Stimulated activated CD8-positive, alpha-beta memory T cell treated with anti-CD3 and anti-CD28 coated beads, Interleukin-15, amount 100 ng/mL, for 4 hours (primary cell): ENCODE results near the gene TNK1.
A peak's percentile ranks its signal among the peaks of the same experiment; 100 is the strongest.
"Not testable (repeated sequence)": the region's sequence is repeated elsewhere in the genome, so short reads cannot be mapped to it uniquely, and the experiment has no call there.

Experiments
- DNase-seq, 2 donors: peaks; one replicate each; pipeline ENCODE4 v3.0.0-alpha.2; 2020; ENCODE audit warnings: low read depth in 2 of 2

Gene TNK1

DNA sequence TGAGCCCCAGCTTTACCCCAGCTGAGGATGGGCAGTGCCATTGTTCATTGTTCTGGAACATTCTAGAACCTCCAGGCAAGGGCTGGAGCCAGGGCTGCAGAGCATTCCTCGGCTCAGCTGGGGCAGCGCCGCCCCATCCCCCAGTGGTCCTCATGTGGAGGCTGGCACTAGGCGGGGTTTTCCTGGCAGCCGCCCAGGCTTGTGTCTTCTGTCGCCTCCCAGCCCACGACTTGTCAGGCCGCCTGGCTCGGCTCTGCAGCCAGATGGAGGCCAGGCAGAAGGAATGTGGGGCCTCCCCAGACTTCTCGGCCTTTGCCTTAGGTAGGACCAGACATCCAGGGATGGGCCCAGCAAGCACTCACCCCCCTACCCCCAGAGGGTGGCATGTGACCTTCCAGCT, 25.8 kb upstream of the TNK1 start, which contains the start of gene TMEM95:
Gene TMEM95 (plus strand): TSS at position 104 of the 400 bp plus-strand sequence. CDS start 49 bp downstream, at position 153.
- no peak for DNase-seq

- no peak for DNase-seq
Measured at GRCh38 chr17:7355573-7355972, 25.3 kb upstream of the TNK1 start.

- DNase-seq, result peak; percentile 60 to 68
Measured at GRCh38 chr17:7356072-7356549, 24.8 kb upstream of the TNK1 start.

- no peak for DNase-seq
Measured at GRCh38 chr17:7356756-7357155, 24.1 kb upstream of the TNK1 start.

GRCh38 chr17:7357381-7357780, 23.5 kb upstream of the TNK1 start:
- no peak for DNase-seq

GRCh38 chr17:7361906-7362305, 19.0 kb upstream of the TNK1 start:
- DNase-seq, result no peak

- DNase-seq, result no peak
Measured at GRCh38 chr17:7363311-7363710, 17.6 kb upstream of the TNK1 start.

DNA sequence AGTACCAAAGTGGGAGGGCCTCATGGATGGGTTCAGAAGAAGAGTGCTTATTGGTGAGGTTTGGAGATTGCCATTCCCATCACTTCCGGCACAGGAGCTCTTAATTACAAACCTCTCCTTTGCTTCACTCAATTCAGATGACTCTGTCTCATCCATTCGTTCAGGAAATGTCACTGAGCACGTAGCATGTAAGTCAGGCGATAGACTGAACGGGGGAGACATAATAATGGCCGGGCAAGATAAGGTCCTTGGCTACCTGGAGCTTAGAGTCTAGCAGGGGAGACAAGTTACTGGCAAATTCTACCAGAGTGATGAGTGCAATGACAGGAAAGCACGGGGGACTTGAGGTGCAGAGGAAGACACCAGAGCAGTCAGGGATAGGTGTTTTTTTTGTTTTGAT, 14.9 kb upstream of the TNK1 start:
- not testable (repeated sequence) for DNase-seq

GRCh38 chr17:7367083-7367482, 13.8 kb upstream of the TNK1 start:
- DNase-seq, result no peak

DNA sequence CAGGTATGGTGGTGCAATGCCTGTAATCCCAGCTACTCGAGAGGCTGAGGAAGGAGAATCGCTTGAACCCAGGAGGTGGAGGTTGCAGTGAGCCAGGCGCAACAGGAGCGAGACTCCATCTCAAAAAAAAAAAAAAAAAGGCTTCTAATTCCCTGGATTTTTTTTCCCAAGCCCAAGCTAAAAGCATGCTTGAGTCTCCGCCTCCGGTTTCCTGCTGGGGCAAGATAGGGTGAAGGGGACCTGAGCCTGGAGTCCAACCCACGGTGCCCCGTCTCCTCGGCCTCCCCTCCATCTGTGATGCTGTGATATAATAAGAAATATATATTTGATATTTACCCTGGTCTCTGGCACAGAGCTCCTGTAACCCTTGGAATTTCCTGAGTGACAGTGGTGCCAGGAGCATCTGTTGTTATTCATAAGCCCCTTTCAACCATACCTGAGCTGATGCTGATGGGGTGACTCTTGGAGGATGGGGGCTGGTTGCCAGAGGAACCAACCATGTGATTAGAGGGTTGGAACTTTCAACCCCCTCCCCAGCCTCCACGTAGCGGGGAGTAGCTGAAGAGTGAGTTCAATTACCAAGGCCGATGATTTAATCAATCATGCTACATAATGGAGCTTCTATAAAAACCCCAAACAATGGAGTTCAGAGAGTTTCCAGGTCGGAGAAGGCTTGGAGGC, 12.8 kb upstream of the TNK1 start:
- DNase-seq, result no peak

GRCh38 chr17:7368599-7368994, 12.3 kb upstream of the TNK1 start:
- DNase-seq, result not testable (repeated sequence)

DNA sequence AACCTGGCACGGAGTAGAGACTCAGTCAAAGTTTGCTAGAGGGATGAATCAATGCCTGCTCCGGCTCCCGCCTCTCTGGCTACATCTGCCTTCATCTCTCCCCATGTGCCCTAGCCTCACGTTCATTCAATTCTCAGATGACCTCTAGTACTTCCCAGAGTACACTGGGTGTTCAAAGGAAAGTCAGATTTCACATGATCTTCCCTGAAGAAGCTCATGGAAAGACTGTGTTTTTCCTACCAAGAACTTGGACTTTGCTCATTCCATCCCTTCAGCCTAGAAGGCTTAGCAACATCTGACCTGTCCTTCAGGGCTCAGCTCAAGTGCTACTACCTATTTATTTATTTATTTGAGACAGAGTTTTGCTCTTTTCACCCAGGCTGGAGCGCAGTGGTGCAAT, 11.1 kb upstream of the TNK1 start:
- no peak for DNase-seq

GRCh38 chr17:7370853-7371252, 10.0 kb upstream of the TNK1 start:
- DNase-seq, result no peak

DNA sequence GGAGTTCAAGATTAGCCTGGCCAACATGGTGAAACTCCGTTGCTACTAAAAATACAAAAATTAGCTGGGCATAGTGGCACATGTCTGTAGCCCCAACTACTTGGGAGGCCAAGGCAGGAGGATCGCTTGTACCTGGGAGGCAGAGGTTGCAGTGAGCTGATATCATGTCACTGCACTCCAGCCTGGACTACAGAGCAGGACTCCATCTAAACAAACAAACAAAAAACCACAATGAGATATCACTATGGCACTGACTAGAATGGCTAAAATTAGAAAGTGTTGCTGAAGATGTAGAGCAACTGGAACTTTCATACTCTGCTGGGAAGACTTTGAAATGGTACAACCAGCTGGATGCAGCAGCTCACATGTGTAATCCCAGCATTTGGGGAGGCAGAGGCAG, 6.5 kb upstream of the TNK1 start:
- no peak for DNase-seq

- DNase-seq, result no peak
Measured at GRCh38 chr17:7379134-7379533, 1.8 kb upstream of the TNK1 start.

- DNase-seq, result no peak
Measured at GRCh38 chr17:7380321-7380720, 568 bp upstream of the TNK1 start.

DNA sequence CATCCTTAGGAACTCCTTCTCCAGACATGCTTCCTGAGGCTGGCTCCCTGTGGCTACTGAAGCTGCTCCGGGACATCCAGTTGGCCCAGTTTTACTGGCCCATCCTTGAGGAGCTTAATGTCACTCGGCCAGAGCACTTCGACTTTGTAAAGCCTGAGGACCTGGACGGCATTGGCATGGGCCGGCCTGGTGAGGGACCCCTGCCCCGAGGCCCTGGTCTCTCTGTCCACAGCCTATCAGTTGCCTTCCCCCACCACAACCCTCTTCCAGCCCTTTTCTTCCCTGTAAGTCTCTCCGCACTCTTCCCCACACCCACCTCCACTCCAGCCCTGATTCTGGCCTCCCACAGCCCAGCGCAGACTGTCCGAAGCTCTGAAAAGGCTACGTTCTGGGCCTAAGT, 2.0 kb downstream of the TNK1 start:
- no peak for DNase-seq

GRCh38 chr17:7383371-7383741, 2.5 kb downstream of the TNK1 start:
- DNase-seq, result no peak

DNA sequence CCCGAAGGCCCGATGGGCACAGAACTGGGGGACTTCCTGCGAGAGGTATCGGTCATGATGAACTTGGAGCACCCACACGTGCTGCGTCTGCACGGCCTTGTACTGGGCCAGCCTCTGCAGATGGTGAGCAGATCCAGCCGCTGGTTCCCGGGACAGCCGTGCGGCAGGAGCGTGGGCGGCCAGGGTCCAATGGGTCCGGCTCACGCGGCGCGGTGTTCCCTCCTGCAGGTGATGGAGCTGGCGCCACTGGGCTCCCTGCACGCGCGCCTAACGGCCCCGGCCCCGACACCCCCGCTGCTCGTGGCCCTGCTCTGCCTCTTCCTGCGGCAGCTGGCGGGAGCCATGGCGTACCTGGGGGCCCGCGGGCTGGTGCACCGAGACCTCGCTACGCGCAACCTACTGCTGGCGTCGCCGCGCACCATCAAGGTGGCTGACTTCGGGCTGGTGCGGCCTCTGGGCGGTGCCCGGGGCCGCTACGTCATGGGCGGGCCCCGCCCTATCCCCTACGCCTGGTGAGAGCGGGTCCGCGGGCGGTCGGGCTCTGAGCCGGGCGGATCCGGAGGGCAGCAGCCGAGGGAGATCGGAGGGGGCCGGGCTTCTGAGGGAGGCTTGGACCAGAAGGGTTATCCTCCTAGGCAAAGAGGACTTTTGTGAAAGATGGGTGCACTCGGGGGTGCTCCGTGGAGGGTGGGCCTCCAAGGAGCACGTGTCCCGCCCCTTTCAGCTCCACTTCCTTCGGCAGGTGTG, 3.0 kb downstream of the TNK1 start:
- DNase-seq, result peak; percentile 44 to 61

GRCh38 chr17:7384489-7385081, 3.7 kb downstream of the TNK1 start:
- no peak for DNase-seq

- no peak for DNase-seq
Measured at GRCh38 chr17:7388856-7389255, 8.0 kb downstream of the TNK1 start.

DNA sequence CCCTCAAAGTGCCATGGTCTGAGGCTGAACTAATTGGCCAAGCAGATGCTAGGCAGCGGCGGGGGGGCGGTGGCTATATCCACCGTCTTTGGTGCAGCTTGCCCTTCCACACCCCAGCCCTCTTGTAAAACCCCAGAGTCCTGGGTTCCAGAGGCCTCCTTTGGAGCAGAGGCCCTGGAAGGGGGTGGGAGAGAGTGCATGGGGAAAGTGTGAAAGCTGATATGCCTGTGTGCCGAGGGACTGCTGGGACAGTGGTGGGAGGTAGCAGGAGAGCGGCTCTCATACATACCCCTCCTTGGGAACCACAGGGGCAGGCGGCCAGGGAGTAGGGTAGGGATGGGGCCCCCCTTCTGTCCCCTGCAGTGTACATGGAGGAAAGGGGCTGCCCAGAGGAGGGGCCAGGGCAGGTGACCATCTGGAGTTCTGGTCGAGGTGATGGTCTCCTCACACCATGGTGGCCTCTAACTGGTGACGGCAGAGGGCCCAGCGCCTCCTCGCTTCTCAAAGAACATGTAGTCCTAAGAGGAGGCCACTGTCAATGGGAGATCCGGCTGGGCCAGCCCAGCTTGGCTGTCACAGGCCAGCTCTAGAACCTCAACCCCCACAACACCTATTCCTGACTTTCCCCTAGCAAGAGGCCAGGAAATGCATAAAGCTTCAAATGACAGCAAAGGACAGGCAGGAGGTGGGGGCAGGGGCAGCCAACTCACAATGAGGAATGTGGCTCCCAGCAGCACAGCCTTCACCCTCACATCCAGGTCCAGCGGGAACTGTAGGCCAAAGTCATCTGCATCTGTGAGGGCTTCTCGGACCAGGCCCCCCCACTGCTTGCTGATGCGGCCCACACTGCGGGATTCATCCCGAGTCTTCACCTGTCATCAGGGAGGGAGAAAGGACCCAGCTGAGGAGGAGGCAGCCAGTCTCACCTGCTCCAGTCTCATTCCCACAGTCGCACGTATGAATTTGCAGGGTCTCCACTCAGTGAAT, 9.3 kb downstream of the TNK1 start:
- no peak for DNase-seq
